Activated T-cell treated with anti-CD3 and anti-CD28 coated beads, Interleukin-2, amount 50 U/mL, for 4 hours (primary cell): ENCODE results near the gene MPP2. TPM values are rescaled to one million over a fixed set of nuclear protein-coding genes. Genes with fewer than 3 reads are reported as not detected.

Source experiments
- ATAC-seq, 2 donors: fragments of 200-7000 bp; cut with Tn5 transposase; one replicate each; pipeline ENCODE4 v1.10.0; 2021
- DNase-seq: peaks from one replicate; pipeline ENCODE4 v3.0.0-alpha.2; 2020
- H3K27me3 Mint-ChIP-seq: one replicate; pipeline ENCODE4 v1.8.0; 2021; ENCODE audit warnings: low read depth, mixed read lengths
- H3K36me3 Mint-ChIP-seq: one replicate; pipeline ENCODE4 v1.8.0; 2022; ENCODE audit warnings: mixed read lengths; ENCODE audit not compliant: insufficient read depth
- H3K4me1 Mint-ChIP-seq: one replicate; pipeline ENCODE4 v1.8.0; 2021; ENCODE audit warnings: low read depth, mixed read lengths
- H3K4me3 Mint-ChIP-seq: one replicate; pipeline ENCODE4 v1.8.0; 2021; ENCODE audit warnings: mild to moderate bottlenecking, moderate library complexity, mixed read lengths
- H3K9me3 Mint-ChIP-seq: one replicate; pipeline ENCODE4 v1.8.0; 2021; ENCODE audit warnings: mixed read lengths
- total RNA-seq, 3 donors: library from RNA; stranded (reverse); gene quantifications; one replicate each; pipeline ENCODE4 v1.2.1, GENCODE V29; 2021

The MPP2 gene, protein sequence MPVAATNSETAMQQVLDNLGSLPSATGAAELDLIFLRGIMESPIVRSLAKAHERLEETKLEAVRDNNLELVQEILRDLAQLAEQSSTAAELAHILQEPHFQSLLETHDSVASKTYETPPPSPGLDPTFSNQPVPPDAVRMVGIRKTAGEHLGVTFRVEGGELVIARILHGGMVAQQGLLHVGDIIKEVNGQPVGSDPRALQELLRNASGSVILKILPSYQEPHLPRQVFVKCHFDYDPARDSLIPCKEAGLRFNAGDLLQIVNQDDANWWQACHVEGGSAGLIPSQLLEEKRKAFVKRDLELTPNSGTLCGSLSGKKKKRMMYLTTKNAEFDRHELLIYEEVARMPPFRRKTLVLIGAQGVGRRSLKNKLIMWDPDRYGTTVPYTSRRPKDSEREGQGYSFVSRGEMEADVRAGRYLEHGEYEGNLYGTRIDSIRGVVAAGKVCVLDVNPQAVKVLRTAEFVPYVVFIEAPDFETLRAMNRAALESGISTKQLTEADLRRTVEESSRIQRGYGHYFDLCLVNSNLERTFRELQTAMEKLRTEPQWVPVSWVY
- total RNA-seq: under 1 TPM; 0.21 to 0.91 (median 0.54) TPM

DNA sequence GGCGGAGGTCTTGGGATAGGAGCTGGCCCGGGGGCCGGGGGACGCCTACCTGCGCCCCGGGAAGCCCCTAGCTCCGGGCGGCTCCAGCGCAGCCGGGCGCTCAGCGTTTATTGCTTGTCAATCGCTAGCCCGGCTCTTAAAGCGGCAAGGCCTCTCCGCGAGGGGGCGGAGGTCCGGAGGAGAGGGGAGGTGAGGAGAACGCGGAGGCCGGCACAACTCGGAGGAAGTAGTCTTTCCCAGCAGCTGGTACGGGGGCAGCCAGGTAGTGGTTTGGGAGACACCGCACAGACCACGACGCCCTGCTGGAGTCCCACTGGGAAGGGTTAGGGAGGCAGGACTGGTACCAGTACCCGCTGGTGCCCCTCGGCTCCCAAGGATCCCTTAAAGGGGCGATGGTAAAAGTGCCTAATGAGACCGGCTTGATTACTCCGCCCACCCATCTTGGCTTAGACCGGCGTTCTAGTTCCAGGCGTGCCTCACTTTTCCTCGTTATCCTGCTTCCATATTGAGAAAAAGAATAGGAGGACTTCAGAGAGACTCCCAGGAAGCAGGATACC is at the start of gene MPP2:
TSS of gene MPP2 (minus strand) at position 112 of the 557 bp plus-strand sequence. CDS start 3,076 bp downstream, outside the sequence.
- peak within 1 kb of the TSS; percentile 77 for H3K4me3 Mint-ChIP-seq
- no peaks in the 10 kb centered on the region for H3K9me3 Mint-ChIP-seq
- DNase-seq: peak; percentile 47
- peaks cover 27% of the 10 kb centered on the region for H3K27me3 Mint-ChIP-seq
- H3K36me3 Mint-ChIP-seq: no peaks in the 10 kb centered on the region
- ATAC-seq: peak; percentile 65 to 76
- peaks cover 11% of the 10 kb centered on the region for H3K4me1 Mint-ChIP-seq

DNA sequence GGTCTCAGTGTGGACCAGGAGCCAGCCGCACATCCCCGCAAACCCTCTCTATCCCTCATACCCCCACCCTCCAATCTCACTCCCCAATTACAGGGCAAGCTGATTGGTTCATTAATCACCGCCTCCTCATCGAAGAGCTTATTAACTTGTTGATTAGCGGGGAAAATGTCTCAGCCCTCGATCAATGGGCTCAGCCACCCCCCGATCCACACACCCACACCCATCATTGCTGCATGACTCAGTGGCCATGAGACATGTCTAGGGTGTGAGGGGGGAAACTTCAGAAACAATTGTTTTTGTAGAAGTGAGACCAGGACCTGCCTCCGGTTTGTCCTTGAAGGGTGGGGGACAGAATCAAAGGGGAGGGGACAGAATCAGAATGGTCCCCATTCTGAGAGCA is 48.9 kb upstream of the MPP2 start:
- Mint-ChIP-seq H3K4me1 (peaks cover 2% of the 10 kb centered on the region), H3K27me3 (peaks cover 44% of the 10 kb centered on the region), H3K4me3 (no peak overlapping the region), H3K9me3 (no peaks in the 10 kb centered on the region), H3K36me3 (no peaks in the 10 kb centered on the region)
- ATAC-seq (no peak), DNase-seq (no peak)

DNA sequence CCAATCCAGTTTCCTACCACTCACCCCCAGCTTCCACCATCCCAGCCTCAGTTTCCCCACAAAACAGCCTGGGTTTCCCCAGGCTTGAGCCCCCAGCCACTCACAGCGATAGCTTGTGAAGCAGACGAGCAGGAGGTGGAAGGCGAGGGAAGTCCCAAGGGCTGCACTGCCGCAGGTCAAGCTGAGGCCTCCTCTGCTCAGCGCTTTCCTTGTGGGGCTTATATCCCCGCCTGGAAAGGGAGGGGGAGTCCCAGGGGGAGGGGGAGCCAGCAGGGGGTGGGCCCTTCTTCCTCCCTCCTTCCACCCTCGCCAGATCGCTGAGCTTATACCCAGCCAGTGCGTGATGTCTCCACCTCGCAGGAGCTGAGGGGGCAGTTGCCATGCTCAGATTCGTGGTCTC is 46.4 kb upstream of the MPP2 start, which contains the start of gene PYY:
TSS of gene PYY (minus strand) at position 195 of the 400 bp plus-strand sequence. CDS start 457 bp downstream, outside the sequence.
- Mint-ChIP-seq H3K4me3 (no peak within 1 kb of the TSS), H3K4me1 (peaks cover 2% of the 10 kb centered on the region), H3K36me3 (no peaks in the 10 kb centered on the region), H3K9me3 (no peaks in the 10 kb centered on the region), H3K27me3 (peaks cover 59% of the 10 kb centered on the region)
- DNase-seq (no peak), ATAC-seq (no peak)

DNA sequence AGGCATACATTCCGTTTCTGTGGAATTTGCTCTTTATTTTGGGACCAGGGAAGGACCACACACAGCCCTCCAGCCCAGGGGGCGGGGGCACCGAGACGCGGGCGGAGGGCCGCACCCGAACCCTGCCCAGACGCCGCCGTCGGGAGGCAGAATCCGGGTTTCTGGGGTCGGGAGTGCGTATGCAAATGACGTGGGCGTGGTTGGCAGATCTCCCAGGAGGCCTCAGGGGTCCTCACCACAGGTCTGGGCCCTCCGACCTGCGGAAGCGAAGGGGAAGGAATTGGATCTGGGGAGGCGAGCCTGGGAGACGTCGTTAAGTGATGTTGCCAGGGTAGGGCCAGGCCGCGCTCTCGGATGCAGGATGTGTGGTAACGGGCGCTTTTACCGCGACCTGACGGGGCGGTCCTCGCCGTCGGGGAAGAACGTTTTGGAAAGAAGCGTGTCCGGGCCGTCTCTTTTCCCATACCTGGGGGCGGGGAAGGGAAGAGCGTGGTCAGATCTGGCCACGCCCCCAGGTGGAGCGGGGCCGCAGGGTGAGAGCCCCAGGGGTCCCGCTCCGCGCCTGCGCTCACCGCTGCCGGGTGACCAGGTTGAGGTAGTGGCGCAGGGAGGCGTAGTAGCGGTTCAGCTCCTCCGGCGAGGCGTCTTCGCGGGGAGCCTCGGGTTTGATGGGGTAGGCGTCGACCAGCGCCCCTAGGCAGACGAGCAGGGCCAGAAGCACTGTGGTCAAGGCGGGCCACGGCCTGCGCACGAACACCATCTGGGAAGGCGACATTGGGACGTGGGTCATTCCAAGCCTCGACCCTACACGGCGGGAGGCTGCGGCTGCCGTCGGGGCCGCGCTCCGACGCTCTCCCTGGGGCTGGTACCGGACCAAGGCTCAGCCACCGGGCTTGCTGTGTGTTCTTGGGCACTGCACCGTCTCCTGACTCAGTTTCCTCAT is 45.7 kb upstream of the MPP2 start:
- DNase-seq: no peak
- H3K36me3 Mint-ChIP-seq: no peaks in the 10 kb centered on the region
- no peaks in the 10 kb centered on the region for H3K9me3 Mint-ChIP-seq
- no peak overlapping the region for H3K4me3 Mint-ChIP-seq
- peaks cover 2% of the 10 kb centered on the region for H3K4me1 Mint-ChIP-seq
- ATAC-seq: peak in 1 of 2 donors; percentile 11
- H3K27me3 Mint-ChIP-seq: peaks cover 60% of the 10 kb centered on the region

DNA sequence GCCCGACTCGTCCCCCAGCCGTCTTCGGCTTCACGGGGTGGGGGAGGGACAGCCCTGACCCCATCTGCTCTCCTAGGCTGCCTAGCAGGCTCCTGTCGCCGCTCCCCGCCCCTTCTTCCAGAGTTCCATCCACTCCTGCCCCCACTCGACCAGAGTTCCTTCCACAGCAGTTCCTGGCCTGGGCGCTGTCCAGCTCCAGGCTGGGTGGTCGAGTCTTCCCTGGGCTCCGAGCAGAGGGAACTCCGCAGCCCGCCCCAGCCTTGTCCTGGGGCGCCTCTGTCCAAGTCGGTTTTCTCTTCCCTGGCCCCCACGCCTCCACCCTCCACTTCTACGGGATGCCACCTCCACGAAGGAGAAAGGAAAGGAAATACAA is 45.0 kb upstream of the MPP2 start:
- ATAC-seq: no peak

DNA sequence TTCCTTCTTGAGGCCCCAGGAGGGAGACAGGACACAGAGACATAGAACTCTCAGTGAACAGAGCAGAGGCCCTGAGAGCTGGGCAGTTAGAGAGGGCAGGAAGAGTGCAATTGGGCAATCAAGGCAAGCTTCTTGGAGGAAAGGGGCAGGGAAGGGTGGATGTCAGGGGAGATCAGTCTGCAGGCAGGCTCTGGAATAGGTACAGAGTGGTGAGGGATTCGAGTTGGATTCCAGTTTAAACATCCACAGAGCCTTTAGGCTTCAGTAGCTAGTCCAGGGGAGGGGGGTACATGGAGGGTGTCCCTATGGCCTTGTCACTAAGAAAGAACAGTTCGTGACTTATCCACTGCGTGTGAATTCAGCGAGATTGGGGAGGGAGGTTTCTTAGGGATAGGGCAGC is 44.4 kb upstream of the MPP2 start:
- DNase-seq: no peak
- H3K9me3 Mint-ChIP-seq: no peaks in the 10 kb centered on the region
- H3K4me3 Mint-ChIP-seq: no peak overlapping the region
- peaks cover 62% of the 10 kb centered on the region for H3K27me3 Mint-ChIP-seq
- H3K4me1 Mint-ChIP-seq: peaks cover 2% of the 10 kb centered on the region
- ATAC-seq: no peak
- no peaks in the 10 kb centered on the region for H3K36me3 Mint-ChIP-seq

More for the DNA sequence above, 45.0 kb upstream of the MPP2 start:
- H3K9me3 Mint-ChIP-seq: no peaks in the 10 kb centered on the region
- H3K36me3 Mint-ChIP-seq: no peaks in the 10 kb centered on the region
- peaks cover 62% of the 10 kb centered on the region for H3K27me3 Mint-ChIP-seq
- no peak for DNase-seq
- no peak overlapping the region for H3K4me3 Mint-ChIP-seq
- peaks cover 2% of the 10 kb centered on the region for H3K4me1 Mint-ChIP-seq

DNA sequence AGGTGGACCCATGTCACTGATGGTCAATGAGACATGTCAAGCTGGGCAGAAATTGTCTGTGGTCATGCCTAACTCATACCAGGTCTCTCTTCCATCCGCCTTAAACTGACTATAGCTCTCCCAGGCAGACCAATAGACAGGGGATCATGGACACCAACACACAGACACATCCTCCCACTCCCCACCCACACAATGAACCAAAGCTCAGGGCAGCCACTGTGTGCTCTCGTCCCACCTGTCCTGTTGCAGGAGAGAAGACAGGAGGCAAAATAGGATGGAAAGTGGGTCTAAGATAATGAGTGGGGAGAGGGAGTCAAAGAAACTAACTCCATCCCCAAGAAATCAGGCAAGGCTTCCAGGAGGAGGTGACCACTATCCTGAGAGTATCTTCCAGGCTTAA is 43.2 kb upstream of the MPP2 start:
- no peaks in the 10 kb centered on the region for H3K36me3 Mint-ChIP-seq
- no peak overlapping the region for H3K4me3 Mint-ChIP-seq
- no peaks in the 10 kb centered on the region for H3K9me3 Mint-ChIP-seq
- peaks cover 2% of the 10 kb centered on the region for H3K4me1 Mint-ChIP-seq
- DNase-seq (no peak), ATAC-seq (no peak)
- peaks cover 56% of the 10 kb centered on the region for H3K27me3 Mint-ChIP-seq

DNA sequence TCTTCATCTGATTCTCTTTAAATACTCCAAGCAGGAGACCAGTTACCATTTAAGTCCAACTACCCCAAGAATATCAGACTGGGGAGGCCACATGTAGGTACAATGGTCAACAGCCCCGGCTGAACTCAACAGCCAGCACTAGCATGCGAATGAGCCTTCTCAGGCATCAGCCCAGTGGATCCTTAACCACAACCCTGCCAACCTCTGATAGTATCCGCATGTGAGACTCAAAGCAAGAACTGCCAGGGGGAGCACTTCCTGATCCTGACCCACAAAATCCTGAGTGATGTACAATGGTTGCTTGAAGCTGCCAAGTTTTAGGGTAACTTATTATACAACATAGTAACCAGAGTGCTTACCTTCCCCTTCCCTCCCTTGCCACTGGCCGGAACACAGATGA is 42.4 kb upstream of the MPP2 start:
- Mint-ChIP-seq H3K27me3 (peaks cover 50% of the 10 kb centered on the region), H3K9me3 (no peaks in the 10 kb centered on the region), H3K4me1 (peaks cover 2% of the 10 kb centered on the region), H3K4me3 (no peak overlapping the region), H3K36me3 (no peaks in the 10 kb centered on the region)
- ATAC-seq: no peak
- DNase-seq: no peak

DNA sequence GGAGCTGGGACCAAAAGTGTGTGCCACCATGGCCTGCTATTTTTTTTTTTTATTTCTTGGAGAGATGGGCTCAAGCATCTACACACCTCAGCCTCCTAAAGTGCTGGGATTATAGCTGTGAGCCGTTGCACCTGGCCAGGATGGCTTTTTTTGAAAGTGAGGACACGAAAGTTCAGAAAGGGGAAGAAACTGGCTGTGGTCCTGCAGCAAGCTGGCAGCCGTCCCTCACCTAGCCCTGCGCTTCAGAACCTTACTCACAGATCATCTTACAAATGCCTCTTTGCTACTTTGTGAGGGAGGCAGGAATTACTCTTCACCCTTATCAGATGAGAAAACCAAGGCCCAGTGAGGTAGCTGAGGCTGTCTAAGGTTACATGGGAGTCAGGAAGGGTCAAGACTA is 39.4 kb upstream of the MPP2 start:
- Mint-ChIP-seq H3K27me3 (peaks cover 25% of the 10 kb centered on the region), H3K36me3 (no peaks in the 10 kb centered on the region), H3K4me3 (no peak overlapping the region), H3K9me3 (no peaks in the 10 kb centered on the region), H3K4me1 (peaks cover 1% of the 10 kb centered on the region)
- no peak for DNase-seq
- no peak for ATAC-seq

DNA sequence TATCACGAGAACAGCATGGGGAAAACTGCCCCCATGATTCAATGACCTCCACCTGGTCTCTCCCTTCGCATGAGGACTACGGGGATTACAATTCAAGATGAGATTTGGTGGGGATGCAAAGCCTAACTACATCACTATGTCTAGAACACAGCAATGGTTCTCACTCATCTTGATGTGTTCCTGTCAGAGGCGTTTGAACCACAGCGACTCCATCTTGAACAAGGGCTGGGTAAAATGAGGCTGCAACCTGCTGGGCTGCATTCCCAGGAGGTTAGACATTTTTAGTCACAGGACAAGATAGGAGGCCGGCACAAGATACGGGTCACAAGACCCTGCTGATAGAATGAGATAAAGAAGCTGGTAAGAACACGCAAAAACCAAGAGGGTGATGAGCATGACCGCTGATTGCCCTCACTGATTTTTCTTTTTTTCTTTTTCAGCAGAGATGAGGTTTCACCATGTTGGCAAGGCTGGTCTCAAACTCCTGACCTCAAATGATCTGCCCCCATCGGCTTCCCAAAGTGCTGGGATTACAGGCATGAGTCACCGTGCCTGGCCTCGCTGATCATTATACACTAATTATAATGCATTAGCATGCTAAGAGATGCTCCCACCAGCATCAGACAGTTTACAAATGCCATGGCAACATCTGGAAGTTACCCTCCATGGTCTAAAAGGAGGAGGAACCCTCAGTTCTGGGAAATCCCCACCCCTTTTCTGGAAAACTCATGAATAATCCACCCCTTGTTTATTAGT is 37.9 kb upstream of the MPP2 start:
- no peak overlapping the region for H3K4me3 Mint-ChIP-seq
- no peaks in the 10 kb centered on the region for H3K36me3 Mint-ChIP-seq
- H3K9me3 Mint-ChIP-seq: no peaks in the 10 kb centered on the region
- H3K27me3 Mint-ChIP-seq: peaks cover 11% of the 10 kb centered on the region
- no peak for DNase-seq
- ATAC-seq: no peak
- peaks cover 1% of the 10 kb centered on the region for H3K4me1 Mint-ChIP-seq

DNA sequence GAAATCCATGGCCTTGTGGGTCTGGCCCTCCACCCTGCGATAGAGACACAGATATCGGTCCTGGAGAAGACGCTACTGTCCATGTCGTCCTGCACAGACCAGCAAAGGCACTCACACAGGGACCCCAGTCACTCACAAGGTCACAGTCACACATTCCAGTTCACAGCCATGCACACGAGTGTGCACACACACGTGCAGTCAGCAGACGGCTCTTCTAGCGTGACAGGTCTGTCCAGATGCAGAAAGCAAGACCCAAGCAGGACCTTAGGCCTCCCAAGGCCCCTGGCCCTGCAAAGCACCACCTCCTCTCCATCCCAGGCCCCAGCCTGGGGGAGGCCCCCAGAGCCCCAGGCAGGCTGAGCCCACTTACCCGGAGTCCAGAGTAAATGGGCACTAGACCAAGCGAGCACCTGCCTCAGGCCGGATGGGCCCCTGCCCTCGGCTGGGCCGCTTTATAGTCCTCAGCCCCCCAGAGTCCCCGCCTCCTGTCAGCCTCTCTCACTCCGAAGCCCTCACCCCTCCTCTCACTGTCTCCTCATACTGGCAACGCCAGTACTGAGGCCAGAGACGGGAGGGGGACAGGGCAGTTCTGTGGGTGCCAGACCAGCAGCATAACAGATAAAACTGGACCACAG is 34.8 kb upstream of the MPP2 start, which contains the start of gene PPY:
TSS of gene PPY (minus strand) at position 426 of the 635 bp plus-strand sequence. CDS start 822 bp downstream, outside the sequence.
- ATAC-seq (no peak), DNase-seq (no peak)
- Mint-ChIP-seq H3K9me3 (no peaks in the 10 kb centered on the region), H3K4me3 (no peak within 1 kb of the TSS), H3K27me3 (peaks cover 7% of the 10 kb centered on the region), H3K4me1 (peaks cover 11% of the 10 kb centered on the region), H3K36me3 (no peaks in the 10 kb centered on the region)

DNA sequence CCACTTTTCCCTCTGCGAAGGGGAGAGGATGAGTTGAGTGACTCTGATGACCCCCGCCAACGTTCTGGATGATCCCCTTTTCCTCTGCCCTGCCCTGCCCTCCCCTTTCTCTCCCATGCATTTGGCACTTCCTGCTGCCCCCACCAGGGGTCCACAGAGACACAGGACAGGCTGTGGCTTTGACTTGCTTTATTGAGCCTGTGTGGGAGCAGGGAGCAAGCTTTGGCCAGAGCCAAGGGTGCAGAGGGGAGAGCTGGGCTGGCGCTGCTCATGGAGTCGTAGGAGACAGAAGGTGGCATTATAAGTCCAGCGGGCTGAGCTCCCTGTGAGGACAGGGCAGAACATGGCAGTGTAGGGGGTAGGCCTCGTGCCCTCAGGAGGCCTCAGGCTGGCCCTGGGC is 33.3 kb upstream of the MPP2 start:
- H3K9me3 Mint-ChIP-seq: no peaks in the 10 kb centered on the region
- DNase-seq (no peak), ATAC-seq (no peak)
- no peaks in the 10 kb centered on the region for H3K36me3 Mint-ChIP-seq
- H3K27me3 Mint-ChIP-seq: peaks cover 8% of the 10 kb centered on the region
- H3K4me3 Mint-ChIP-seq: no peak overlapping the region
- peaks cover 11% of the 10 kb centered on the region for H3K4me1 Mint-ChIP-seq

DNA sequence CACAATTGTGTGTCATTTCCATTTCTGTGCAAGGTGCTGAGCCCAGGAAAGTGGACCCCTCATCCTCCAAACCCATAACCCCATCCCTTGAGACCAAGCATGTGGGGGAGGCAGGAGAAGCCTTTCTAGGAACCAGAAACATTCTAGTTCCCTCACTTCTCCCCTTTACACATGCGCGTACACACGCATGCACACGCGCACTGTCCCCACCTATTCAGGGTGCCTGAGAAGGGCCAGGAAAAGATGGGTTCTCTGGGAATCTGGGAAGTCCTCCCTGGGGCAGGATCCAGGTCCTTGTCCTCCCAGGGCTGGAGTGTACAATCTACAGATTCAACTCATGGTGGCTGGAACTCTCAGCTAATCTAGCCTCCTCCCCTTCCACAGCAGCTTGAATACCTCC is 32.5 kb upstream of the MPP2 start:
- no peaks in the 10 kb centered on the region for H3K9me3 Mint-ChIP-seq
- peaks cover 8% of the 10 kb centered on the region for H3K27me3 Mint-ChIP-seq
- H3K4me3 Mint-ChIP-seq: no peak overlapping the region
- no peaks in the 10 kb centered on the region for H3K36me3 Mint-ChIP-seq
- H3K4me1 Mint-ChIP-seq: peaks cover 11% of the 10 kb centered on the region
- ATAC-seq: no peak
- DNase-seq: no peak
